T-helper 1 cell (primary cell): Measurements from ENCODE around the gene SEC14L3.

ENCODE experiments used
- DNase-seq, 5 donors: peaks; one replicate each; pipeline ENCODE4 v3.0.0-alpha.2; 2012 to 2020

SEC14L3 gene

GRCh38 chr22:30441088-30441487 lies 30.7 kb downstream of the SEC14L3 start:
- no peak for DNase-seq

GRCh38 chr22:30439836-30440235 lies 32.0 kb downstream of the SEC14L3 start:
- no peak for DNase-seq

GRCh38 chr22:30439226-30439625 lies 32.6 kb downstream of the SEC14L3 start:
- DNase-seq, result no peak

GRCh38 chr22:30438559-30438958 lies 33.3 kb downstream of the SEC14L3 start:
- DNase-seq, result no peak

- no peak for DNase-seq
These were observed 35.6 kb downstream of the SEC14L3 start for GRCh38 chr22:30436196-30436595.

GRCh38 chr22:30435674-30436126 lies 36.1 kb downstream of the SEC14L3 start:
- peak; percentile 59 to 90 (median 82) for DNase-seq

- no peak for DNase-seq
These were observed 37.0 kb downstream of the SEC14L3 start for GRCh38 chr22:30434843-30435242.

- no peak for DNase-seq
These were observed 38.0 kb downstream of the SEC14L3 start for GRCh38 chr22:30433773-30434172.

GRCh38 chr22:30433227-30433626 lies 38.6 kb downstream of the SEC14L3 start:
- DNase-seq, result no peak

GRCh38 chr22:30432520-30432919 lies 39.3 kb downstream of the SEC14L3 start:
- no peak for DNase-seq

GRCh38 chr22:30432096-30432495 lies 39.7 kb downstream of the SEC14L3 start:
- DNase-seq, result no peak

GRCh38 chr22:30430933-30431332 lies 40.9 kb downstream of the SEC14L3 start:
- no peak for DNase-seq

GRCh38 chr22:30429887-30430286 lies 41.9 kb downstream of the SEC14L3 start:
- DNase-seq, result no peak

GRCh38 chr22:30427871-30428270 lies 43.9 kb downstream of the SEC14L3 start:
- no peak for DNase-seq

GRCh38 chr22:30426388-30427353 lies 45.1 kb downstream of the SEC14L3 start:
- peak; percentile 59 to 88 (median 80) for DNase-seq

GRCh38 chr22:30425616-30426387 lies 46.0 kb downstream of the SEC14L3 start, which contains the start of gene MTFP1:
MTFP1 (plus strand) TSS chr22:30425768; CDS start chr22:30425880, 112 bp downstream.
- peak in 4 of 5 donors; percentile 32 to 58 (median 42) for DNase-seq

- no peak for DNase-seq
These were observed 46.5 kb downstream of the SEC14L3 start for GRCh38 chr22:30425327-30425615.

GRCh38 chr22:30424534-30425326 lies 47.1 kb downstream of the SEC14L3 start:
- peak in 1 of 5 donors; percentile 46 for DNase-seq

- peak; percentile 97 to 100 (median 98) for DNase-seq
These were observed 47.8 kb downstream of the SEC14L3 start for GRCh38 chr22:30423959-30424533.

- peak in 4 of 5 donors; percentile 13 to 48 (median 36) for DNase-seq
These were observed 48.4 kb downstream of the SEC14L3 start for GRCh38 chr22:30423301-30423958.

- peak in 1 of 5 donors; percentile 11 for DNase-seq
These were observed 49.1 kb downstream of the SEC14L3 start for GRCh38 chr22:30422481-30423300.
